Mesendoderm (in vitro differentiated cells): ENCODE measurements around the gene EVA1B.

ENCODE experiments used
- DNase-seq: peaks from one replicate; pipeline ENCODE4 v3.0.0; 2013
- H2AK5ac ChIP-seq: 2 replicates; pipeline ENCODE4 v1.6.1; 2013; ENCODE audit warnings: low read length, inconsistent platforms
- H2BK120ac ChIP-seq: 2 replicates; pipeline ENCODE4 v1.6.1; 2013; ENCODE audit warnings: low read depth, mild to moderate bottlenecking, low read length, moderate library complexity, mixed read lengths
- H2BK15ac ChIP-seq: replicated peaks from 2 replicates; pipeline ENCODE4 v1.6.1; 2013; ENCODE audit warnings: low read depth, mild to moderate bottlenecking, moderate library complexity
- H2BK5ac ChIP-seq: 2 replicates; pipeline ENCODE4 v1.6.1; 2013; ENCODE audit warnings: low read length, inconsistent platforms
- H3K18ac ChIP-seq: 2 replicates; pipeline ENCODE4 v1.6.1; 2013; ENCODE audit warnings: mild to moderate bottlenecking, low read length, mixed read lengths
- H3K23ac ChIP-seq: one replicate; pipeline ENCODE4 v1.6.1; 2013; ENCODE audit warnings: low read length
- H3K27ac ChIP-seq: 2 replicates; pipeline ENCODE4 v1.5.1; 2013; ENCODE audit warnings: low read depth, mild to moderate bottlenecking, inconsistent platforms, low read length, moderate library complexity
- H3K27me3 ChIP-seq: 2 replicates; pipeline ENCODE4 v1.6.1; 2013; ENCODE audit warnings: low read length, control low read depth, mild to moderate bottlenecking, inconsistent platforms; ENCODE audit not compliant: insufficient read depth, poor library complexity
- H3K36me3 ChIP-seq: 2 replicates; pipeline ENCODE4 v1.6.1; 2013; ENCODE audit warnings: low read length, inconsistent platforms; ENCODE audit not compliant: control insufficient read depth, insufficient read depth
- H3K4ac ChIP-seq: one replicate; pipeline ENCODE4 v1.6.1; 2013; ENCODE audit warnings: low read depth, mild to moderate bottlenecking, low read length, moderate library complexity
- H3K4me1 ChIP-seq: 2 replicates; pipeline ENCODE4 v1.6.1; 2013; ENCODE audit warnings: low read depth, low read length, inconsistent platforms; ENCODE audit not compliant: control insufficient read depth
- H3K4me2 ChIP-seq: 2 replicates; pipeline ENCODE4 v1.6.1; 2013; ENCODE audit warnings: low read length
- H3K4me3 ChIP-seq: 2 replicates; pipeline ENCODE4 v1.5.1; 2013; ENCODE audit warnings: mild to moderate bottlenecking, low read length
- H3K56ac ChIP-seq: one replicate; pipeline ENCODE4 v1.6.1; 2013; ENCODE audit warnings: low read length
- H3K79me1 ChIP-seq: 2 replicates; pipeline ENCODE4 v1.6.1; 2013; ENCODE audit warnings: low read length, inconsistent platforms
- H3K79me2 ChIP-seq: 2 replicates; pipeline ENCODE4 v1.6.1; 2013; ENCODE audit warnings: mild to moderate bottlenecking, low read length; ENCODE audit not compliant: control insufficient read depth, insufficient read depth
- H3K9ac ChIP-seq: 2 replicates; pipeline ENCODE4 v1.6.1; 2013; ENCODE audit warnings: low read length, inconsistent platforms
- H4K5ac ChIP-seq: one replicate; pipeline ENCODE4 v1.6.1; 2013; ENCODE audit warnings: low read length
- H4K8ac ChIP-seq: one replicate; pipeline ENCODE4 v1.6.1; 2013; ENCODE audit warnings: low read depth, mild to moderate bottlenecking, control low read depth, low read length, moderate library complexity
- WGBS: extraction: QIAGEN DNeasy Blood & Tissue Kit; methylation state at CpG from one replicate; pipeline ENCODE4 v1.1.7; 2013; ENCODE audit warnings: low lambda C conversion rate, missing lambda C conversion rate; ENCODE audit not compliant: insufficient coverage; ENCODE audit errors: extremely low coverage; 5-methylcytosine and 5-hydroxymethylcytosine counted together

Gene EVA1B

DNA sequence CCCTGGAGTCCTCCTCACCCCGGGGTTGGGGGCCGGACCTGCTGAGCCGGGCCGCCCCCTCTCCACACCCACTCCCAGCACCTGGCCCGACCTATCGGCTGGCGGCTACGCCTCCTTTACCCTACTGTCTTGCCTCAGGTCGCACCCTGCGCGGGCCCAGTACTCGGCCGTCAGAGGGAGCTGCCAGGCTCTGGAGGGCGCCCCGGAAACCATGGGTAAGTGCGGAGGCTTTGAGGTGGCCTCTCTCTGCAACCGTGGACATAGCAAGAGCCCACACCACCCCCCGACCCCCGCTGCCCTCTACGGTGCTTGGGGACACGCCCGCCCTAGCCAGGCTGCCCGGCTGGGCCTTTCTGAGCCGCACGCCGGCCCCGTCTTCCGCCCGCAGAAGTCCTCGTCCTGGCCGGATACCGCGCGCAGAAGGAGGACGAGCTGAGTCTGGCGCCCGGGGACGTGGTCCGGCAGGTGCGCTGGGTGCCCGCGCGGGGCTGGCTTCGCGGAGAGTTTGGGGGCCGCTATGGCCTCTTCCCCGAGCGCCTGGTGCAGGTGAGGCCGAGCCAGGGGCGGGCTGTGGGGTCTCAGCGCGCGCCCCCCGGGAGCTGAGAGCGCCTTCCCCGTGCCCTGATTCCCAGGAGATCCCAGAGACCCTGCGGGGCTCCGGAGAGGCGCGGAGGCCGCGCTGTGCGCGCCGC is 17.1 kb downstream of the EVA1B start, which contains the start of gene SH3D21:
Gene SH3D21 (plus strand): TSS at position 159 of the 692 bp plus-strand sequence. CDS start 53 bp downstream, at position 212.
- no peak within 1 kb of the TSS for H2AK5ac ChIP-seq
- no peak within 1 kb of the TSS for H4K8ac ChIP-seq
- peak within 1 kb of the TSS; percentile 73 for H3K4me3 ChIP-seq
- H3K4me1 ChIP-seq: peaks cover 5% of the 10 kb centered on the region
- H2BK15ac ChIP-seq: no peak within 1 kb of the TSS
- H3K18ac ChIP-seq: peak within 1 kb of the TSS; percentile 6
- H4K5ac ChIP-seq: no peak within 1 kb of the TSS
- no peak within 1 kb of the TSS for H2BK5ac ChIP-seq
- peak within 1 kb of the TSS; percentile 86 for H3K27ac ChIP-seq
- H3K4ac ChIP-seq: no peak within 1 kb of the TSS
- WGBS: no CpG with 5 or more reads among the region's 65 CpGs
- peaks cover 6% of the 10 kb centered on the region for H3K79me1 ChIP-seq
- H3K4me2 ChIP-seq: peak within 1 kb of the TSS; percentile 97
- peak within 1 kb of the TSS; percentile 80 for H3K23ac ChIP-seq
- no peaks in the 10 kb centered on the region for H3K79me2 ChIP-seq
- no peaks in the 10 kb centered on the region for H3K27me3 ChIP-seq
- peaks cover 11% of the 10 kb centered on the region for H3K36me3 ChIP-seq
- DNase-seq: peak; percentile 83
- H3K9ac ChIP-seq: peak within 1 kb of the TSS; percentile 85
- no peak within 1 kb of the TSS for H2BK120ac ChIP-seq
- peak within 1 kb of the TSS; percentile 87 for H3K56ac ChIP-seq

DNA sequence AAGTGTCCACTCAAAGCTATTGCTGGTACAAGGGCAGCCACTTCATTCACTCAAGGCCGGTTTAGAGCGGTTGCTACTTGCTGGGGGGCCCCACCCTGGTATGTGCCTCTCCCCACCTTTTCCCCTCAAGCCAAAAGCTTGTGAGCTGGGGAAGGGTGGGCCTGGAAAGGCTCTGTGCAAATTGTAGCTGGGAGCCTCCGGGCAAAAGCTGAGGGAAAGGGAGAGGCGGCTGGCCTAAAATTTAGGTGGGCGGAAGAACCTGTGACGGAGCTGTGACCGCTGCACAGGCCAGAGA is 17.6 kb downstream of the EVA1B start:
- Histone ChIP-seq H2AK5ac (no peak overlapping the region), H3K27me3 (no peaks in the 10 kb centered on the region), H3K56ac (peak overlapping the region; percentile 67), H3K36me3 (peaks cover 13% of the 10 kb centered on the region), H4K8ac (no peak overlapping the region), H2BK15ac (no peak overlapping the region), H3K79me1 (peaks cover 6% of the 10 kb centered on the region), H3K79me2 (no peaks in the 10 kb centered on the region), H3K23ac (no peak overlapping the region), H3K18ac (no peak overlapping the region), H3K4me3 (no peak overlapping the region), H2BK120ac (no peak overlapping the region), H3K4ac (no peak overlapping the region), H2BK5ac (no peak overlapping the region), H4K5ac (no peak overlapping the region), H3K4me2 (peak overlapping the region; percentile 34), H3K9ac (peak overlapping the region; percentile 53), H3K4me1 (peaks cover 5% of the 10 kb centered on the region), H3K27ac (peak overlapping the region; percentile 2)
- DNase-seq: no peak
- no CpG with 5 or more reads among the region's 7 CpGs for WGBS

DNA sequence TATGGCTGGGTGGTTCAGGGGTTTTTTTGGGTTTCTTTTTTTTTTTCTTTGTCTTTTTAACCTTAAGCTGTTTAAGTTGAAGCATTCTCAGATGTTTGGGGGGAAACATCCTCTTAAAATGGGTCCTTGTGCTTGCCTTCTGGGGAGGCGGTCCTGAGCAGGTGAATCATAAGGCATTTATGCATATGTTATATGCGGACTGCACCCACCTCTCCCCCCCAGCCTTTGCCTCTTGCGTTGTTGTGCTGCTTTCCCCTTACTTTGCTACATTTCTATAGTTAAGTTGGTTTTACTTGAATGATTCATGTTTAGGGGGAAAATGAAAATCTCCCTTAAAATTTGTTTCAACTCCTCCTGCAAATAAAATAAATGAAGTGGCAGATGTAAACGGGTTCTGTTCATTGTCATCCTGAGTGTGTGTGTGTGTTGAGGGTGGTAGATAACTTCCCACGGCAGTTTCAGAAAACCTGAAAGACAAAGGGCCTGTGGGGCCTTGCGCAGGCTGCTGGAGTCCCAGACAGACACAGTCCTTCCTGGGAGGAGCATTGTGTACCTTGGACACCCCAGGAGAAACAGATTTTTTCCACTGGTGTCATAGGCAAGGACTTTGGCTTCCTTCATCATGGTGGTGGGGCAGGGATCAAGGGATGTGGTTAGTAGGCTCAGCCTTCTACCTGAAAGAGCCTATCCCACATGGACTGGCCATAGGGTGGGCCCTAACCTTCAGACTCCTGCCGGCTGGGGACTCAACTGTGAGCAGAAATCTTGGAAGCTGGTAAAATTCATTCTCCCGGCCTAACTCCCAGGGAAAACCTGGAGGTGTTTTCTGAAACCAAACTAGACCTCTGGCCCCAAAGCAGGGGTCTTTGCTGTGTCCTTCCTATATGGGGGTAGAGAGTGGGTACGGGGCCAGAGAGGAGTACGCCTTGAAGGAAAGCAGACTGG is 18.2 kb downstream of the EVA1B start:
- Histone ChIP-seq H3K18ac (no peak overlapping the region), H3K23ac (no peak overlapping the region), H3K4ac (no peak overlapping the region), H3K4me1 (peaks cover 5% of the 10 kb centered on the region), H3K36me3 (peaks cover 17% of the 10 kb centered on the region), H2BK15ac (no peak overlapping the region), H3K9ac (no peak overlapping the region), H2BK5ac (no peak overlapping the region), H3K79me2 (no peaks in the 10 kb centered on the region), H2AK5ac (no peak overlapping the region), H2BK120ac (no peak overlapping the region), H4K8ac (no peak overlapping the region), H3K27ac (peak overlapping the region; percentile 2), H3K27me3 (no peaks in the 10 kb centered on the region), H3K4me3 (no peak overlapping the region), H3K4me2 (no peak overlapping the region), H3K56ac (no peak overlapping the region), H3K79me1 (peaks cover 6% of the 10 kb centered on the region), H4K5ac (no peak overlapping the region)
- WGBS: no CpG with 5 or more reads among the region's 10 CpGs
- peak; percentile 21 for DNase-seq

DNA sequence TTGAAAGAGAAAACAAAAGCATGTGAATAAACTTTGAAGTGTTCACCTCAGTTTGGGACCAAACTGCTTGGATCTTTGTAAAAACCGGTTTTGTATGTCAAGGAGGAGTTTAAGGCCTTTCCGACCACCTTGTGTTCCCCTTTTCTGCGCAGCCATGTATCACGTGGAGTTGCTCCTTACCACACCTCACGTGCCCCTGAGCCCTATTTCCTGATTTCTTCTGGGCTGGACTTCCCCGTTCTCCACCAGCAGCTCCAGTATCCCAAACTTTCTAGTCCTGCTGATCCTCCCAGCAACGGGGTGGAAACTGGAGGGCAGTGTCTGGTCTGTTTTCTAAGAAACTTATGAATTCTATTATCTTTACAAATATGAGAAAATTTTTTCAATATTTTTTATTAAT is 18.9 kb downstream of the EVA1B start:
- Histone ChIP-seq H3K79me2 (no peaks in the 10 kb centered on the region), H2BK5ac (no peak overlapping the region)
- no peak for DNase-seq

DNA sequence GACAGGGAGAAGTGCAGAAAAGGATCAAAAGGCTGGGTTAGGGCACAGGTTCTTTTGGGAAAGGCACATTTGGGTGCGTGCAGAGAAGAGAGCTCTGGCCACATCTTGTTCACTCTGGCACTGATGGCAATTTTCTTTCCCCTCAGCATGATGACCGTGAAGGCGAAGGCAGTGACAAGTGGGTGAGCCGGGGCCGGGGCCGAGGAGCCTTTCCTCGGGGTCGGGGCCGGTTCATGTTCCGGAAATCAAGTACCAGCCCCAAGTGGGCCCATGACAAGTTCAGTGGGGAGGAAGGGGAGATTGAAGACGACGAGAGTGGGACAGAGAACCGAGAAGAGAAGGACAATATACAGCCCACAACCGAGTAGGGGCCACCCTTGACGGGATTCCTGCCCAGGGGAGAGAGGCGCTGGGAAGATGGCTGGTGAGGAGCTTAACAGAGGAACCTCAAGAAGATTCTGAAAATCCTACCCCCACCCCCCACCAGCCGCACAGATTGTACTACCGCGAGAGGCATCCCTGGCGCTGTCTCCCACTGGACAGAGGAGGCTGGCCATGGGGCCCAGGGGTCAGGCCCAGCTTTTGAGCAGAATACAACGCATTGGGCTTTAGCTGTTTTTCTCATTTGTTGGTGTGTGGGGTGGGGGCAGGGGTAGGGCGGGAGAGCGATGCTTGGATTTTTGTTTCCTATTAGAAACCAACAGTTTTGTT is 19.6 kb downstream of the EVA1B start:
- Histone ChIP-seq H3K56ac (no peak overlapping the region), H4K8ac (no peak overlapping the region), H3K27ac (no peak overlapping the region), H4K5ac (no peak overlapping the region), H3K4me1 (peaks cover 5% of the 10 kb centered on the region), H3K4me2 (no peak overlapping the region), H3K4ac (no peak overlapping the region), H3K4me3 (no peak overlapping the region), H3K79me1 (peaks cover 6% of the 10 kb centered on the region), H3K36me3 (peaks cover 17% of the 10 kb centered on the region), H2BK15ac (no peak overlapping the region), H3K9ac (no peak overlapping the region), H3K23ac (no peak overlapping the region), H3K18ac (no peak overlapping the region), H3K79me2 (no peaks in the 10 kb centered on the region), H2BK120ac (no peak overlapping the region), H2AK5ac (no peak overlapping the region), H3K27me3 (no peaks in the 10 kb centered on the region), H2BK5ac (no peak overlapping the region)
- no CpG with 5 or more reads among the region's 23 CpGs for WGBS
- no peak for DNase-seq

More for the DNA sequence above, 18.9 kb downstream of the EVA1B start:
- H3K27me3 ChIP-seq: no peaks in the 10 kb centered on the region
- H2BK15ac ChIP-seq: no peak overlapping the region
- no peak overlapping the region for H2BK120ac ChIP-seq
- no peak overlapping the region for H3K9ac ChIP-seq
- no peak overlapping the region for H4K5ac ChIP-seq
- H3K79me1 ChIP-seq: peaks cover 6% of the 10 kb centered on the region
- no peak overlapping the region for H3K4me3 ChIP-seq
- H3K56ac ChIP-seq: no peak overlapping the region
- WGBS: no CpG with 5 or more reads among the region's 7 CpGs
- no peak overlapping the region for H3K4me2 ChIP-seq
- H3K36me3 ChIP-seq: peaks cover 17% of the 10 kb centered on the region
- H3K27ac ChIP-seq: no peak overlapping the region
- H3K4me1 ChIP-seq: peaks cover 5% of the 10 kb centered on the region
- H3K23ac ChIP-seq: no peak overlapping the region
- H3K4ac ChIP-seq: no peak overlapping the region
- no peak overlapping the region for H2AK5ac ChIP-seq
- no peak overlapping the region for H4K8ac ChIP-seq
- H3K18ac ChIP-seq: no peak overlapping the region
